ENCODE measurements around the gene SLC1A4. TPM values are rescaled to one million over a fixed set of nuclear protein-coding genes. Genes with fewer than 3 reads are reported as not detected.

Gene SLC1A4
- total and polyA plus RNA-seq, 10 of the 15 experiments (the other 5 are each of a cell fraction or from before 2014, with no cell fraction given): 10.8 to 43.2 (median 27.7) TPM

- TF ChIP-seq TCF7 (IDR thresholded peaks at IDR 0.05; ENCODE audit: borderline replicate concordance): no peak
- no peak for TF ChIP-seq SRF (IDR thresholded peaks at IDR 0.05; ENCODE audit: low read depth in 2 of 2, low read length in 2 of 2)
- no peak; a peak in 1 of 4 replicates for TF ChIP-seq ETV6 (conservative IDR thresholded peaks at IDR 0.05 in 1 of 2, IDR thresholded peaks at IDR 0.05 in 1 of 2; ENCODE audit: borderline replicate concordance in 1 of 2, low read depth in 1 of 2)
- no peak for TF ChIP-seq BCL3 (IDR thresholded peaks at IDR 0.05; ENCODE audit: borderline replicate concordance, insufficient read depth, low read depth, low read length, poor library complexity, severe bottlenecking)
- TF ChIP-seq MEF2A (IDR thresholded peaks at IDR 0.05; ENCODE audit: insufficient read depth, low read depth, low read length): 0 out of 2 replicates have a peak, but pooled peaks have one; percentile 53
- TF ChIP-seq MAX (IDR thresholded peaks at IDR 0.05; ENCODE audit: low read depth, low read length): no peak
- 0 out of 4 replicates have a peak, but pooled peaks of 1 of the 2 experiments have one; percentile 44 for TF ChIP-seq BHLHE40 (IDR thresholded peaks at IDR 0.05; ENCODE audit: borderline replicate concordance in 1 of 2, low read depth in 2 of 2, low read length in 1 of 2)
- TF ChIP-seq SREBF1 (IDR thresholded peaks at IDR 0.05; ENCODE audit: low read length): no peak
- TF ChIP-seq POU2F2 (IDR thresholded peaks at IDR 0.05; ENCODE audit: borderline replicate concordance, low read depth, low read length): no peak; the same call in 2 of the 3 replicates
- TF ChIP-seq MEF2B (IDR thresholded peaks at IDR 0.05; ENCODE audit: partially characterized antibody, poor library complexity, severe bottlenecking): no peak
These were observed 1.2 kb upstream of the SLC1A4 start (continued) for GRCh38 chr2:64987956-64988419.

All from GM12878 (cell line).